Measurements from ENCODE around the gene UBA3. TPM values are rescaled to one million over a fixed set of nuclear protein-coding genes. Genes with fewer than 3 reads are reported as not detected.
A peak's percentile ranks its signal among the peaks of the same experiment; 100 is the strongest.

The UBA3 gene
- total RNA-seq, 4 donors from 2014 or later: 30.6 to 86.0 (median 47.2) TPM

DNA sequence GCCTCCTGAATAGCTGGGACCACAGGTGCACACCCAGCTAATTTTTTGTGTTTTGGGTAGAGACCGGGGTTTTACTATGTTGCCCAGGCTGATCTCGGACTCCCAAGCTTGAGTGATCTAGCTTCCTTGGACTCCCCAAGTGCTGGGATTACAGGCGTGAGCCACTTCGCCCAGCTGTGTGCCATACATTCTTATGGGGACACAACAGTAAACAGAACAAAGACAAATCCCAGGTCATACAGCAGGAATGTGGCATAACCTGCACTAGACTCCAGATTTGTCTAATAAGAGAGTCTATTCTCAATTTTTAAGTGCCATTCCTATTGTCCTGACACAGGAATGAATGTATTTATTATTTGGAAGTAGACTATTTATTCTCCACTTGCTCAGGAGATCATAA, 22.2 kb upstream of the UBA3 start:
- H3K4me3 ChIP-seq: no peak overlapping the region
- H3K4me1 ChIP-seq: peaks cover 0 to 32% (median 0%) of the 10 kb centered on the region in 4 donors
- WGBS, 2 donors (ENCODE audit: low coverage in 1 of 2): 87% methylated on average over 4 of the region's 4 CpGs; no CpG with 5 or more reads in 1 of the 2 donors
- peaks cover 0 to 41% (median 8%) of the 10 kb centered on the region in 4 donors for H3K36me3 ChIP-seq
- no peaks in the 10 kb centered on the region for H3K27me3 ChIP-seq
- in situ Hi-C loops (cut with MboI; ENCODE audit: low pct_ligation_motif_present in 1 of 4, low pct_unique_long_range_greater_than_20kb in 1 of 4, low sequenced_read_pairs in 3 of 4): no loop called here
- H3K27ac ChIP-seq: no peak overlapping the region
- no peaks in the 10 kb centered on the region for H3K9me3 ChIP-seq
- intact Hi-C loops (cut with DNase I; ENCODE audit: low total_unique reads): no loop called here
- TF ChIP-seq EP300 (IDR thresholded peaks at IDR 0.05; ENCODE audit: low read depth): no peak
- no peak for TF ChIP-seq POLR2A (IDR thresholded peaks at IDR 0.05)
- TF ChIP-seq, protein P1, sequence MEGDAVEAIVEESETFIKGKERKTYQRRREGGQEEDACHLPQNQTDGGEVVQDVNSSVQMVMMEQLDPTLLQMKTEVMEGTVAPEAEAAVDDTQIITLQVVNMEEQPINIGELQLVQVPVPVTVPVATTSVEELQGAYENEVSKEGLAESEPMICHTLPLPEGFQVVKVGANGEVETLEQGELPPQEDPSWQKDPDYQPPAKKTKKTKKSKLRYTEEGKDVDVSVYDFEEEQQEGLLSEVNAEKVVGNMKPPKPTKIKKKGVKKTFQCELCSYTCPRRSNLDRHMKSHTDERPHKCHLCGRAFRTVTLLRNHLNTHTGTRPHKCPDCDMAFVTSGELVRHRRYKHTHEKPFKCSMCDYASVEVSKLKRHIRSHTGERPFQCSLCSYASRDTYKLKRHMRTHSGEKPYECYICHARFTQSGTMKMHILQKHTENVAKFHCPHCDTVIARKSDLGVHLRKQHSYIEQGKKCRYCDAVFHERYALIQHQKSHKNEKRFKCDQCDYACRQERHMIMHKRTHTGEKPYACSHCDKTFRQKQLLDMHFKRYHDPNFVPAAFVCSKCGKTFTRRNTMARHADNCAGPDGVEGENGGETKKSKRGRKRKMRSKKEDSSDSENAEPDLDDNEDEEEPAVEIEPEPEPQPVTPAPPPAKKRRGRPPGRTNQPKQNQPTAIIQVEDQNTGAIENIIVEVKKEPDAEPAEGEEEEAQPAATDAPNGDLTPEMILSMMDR (IDR thresholded peaks at IDR 0.05): no peak
- TF ChIP-seq POLR2AphosphoS5 (IDR thresholded peaks at IDR 0.05): no peak
- no peak for DNase-seq

DNA sequence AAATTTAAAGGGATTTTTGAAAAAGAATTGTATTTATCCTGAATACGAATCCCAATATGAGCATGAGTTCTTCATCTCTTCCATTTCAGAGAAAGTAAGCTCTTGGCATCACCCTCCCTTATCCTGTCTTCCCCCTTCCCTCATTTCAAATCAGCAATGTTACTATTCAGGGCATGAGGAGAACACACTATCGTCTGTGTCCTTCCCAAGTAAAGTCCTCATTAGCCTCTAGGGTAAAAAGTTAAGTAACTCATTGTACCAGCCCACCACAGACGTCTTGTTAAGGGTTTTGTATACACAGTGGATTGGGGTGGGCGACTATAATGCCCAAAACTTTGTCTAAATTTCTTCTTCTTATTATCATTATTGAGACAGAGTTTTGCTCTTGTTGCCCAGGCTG, 19.4 kb upstream of the UBA3 start:
- Histone ChIP-seq H3K9me3 (no peaks in the 10 kb centered on the region), H3K36me3 (peaks cover 0 to 31% (median 5%) of the 10 kb centered on the region in 4 donors), H3K4me1 (peaks cover 0 to 46% (median 6%) of the 10 kb centered on the region in 4 donors), H3K27ac (no peak overlapping the region), H3K27me3 (no peaks in the 10 kb centered on the region), H3K4me3 (no peak overlapping the region)
- in situ Hi-C loops (cut with MboI; ENCODE audit: low pct_ligation_motif_present in 1 of 4, low pct_unique_long_range_greater_than_20kb in 1 of 4, low sequenced_read_pairs in 3 of 4) (no loop called here), intact Hi-C loops (cut with DNase I; ENCODE audit: low total_unique reads) (no loop called here)
- DNase-seq: no peak
- WGBS, 2 donors (ENCODE audit: low coverage in 1 of 2): 91 to 92% methylated on average over 4 of the region's 4 CpGs
- TF ChIP-seq POLR2AphosphoS5 (IDR thresholded peaks at IDR 0.05) (no peak), POLR2A (IDR thresholded peaks at IDR 0.05) (no peak), EP300 (IDR thresholded peaks at IDR 0.05; ENCODE audit: low read depth) (no peak)
- TF ChIP-seq, protein P1 (IDR thresholded peaks at IDR 0.05): no peak

DNA sequence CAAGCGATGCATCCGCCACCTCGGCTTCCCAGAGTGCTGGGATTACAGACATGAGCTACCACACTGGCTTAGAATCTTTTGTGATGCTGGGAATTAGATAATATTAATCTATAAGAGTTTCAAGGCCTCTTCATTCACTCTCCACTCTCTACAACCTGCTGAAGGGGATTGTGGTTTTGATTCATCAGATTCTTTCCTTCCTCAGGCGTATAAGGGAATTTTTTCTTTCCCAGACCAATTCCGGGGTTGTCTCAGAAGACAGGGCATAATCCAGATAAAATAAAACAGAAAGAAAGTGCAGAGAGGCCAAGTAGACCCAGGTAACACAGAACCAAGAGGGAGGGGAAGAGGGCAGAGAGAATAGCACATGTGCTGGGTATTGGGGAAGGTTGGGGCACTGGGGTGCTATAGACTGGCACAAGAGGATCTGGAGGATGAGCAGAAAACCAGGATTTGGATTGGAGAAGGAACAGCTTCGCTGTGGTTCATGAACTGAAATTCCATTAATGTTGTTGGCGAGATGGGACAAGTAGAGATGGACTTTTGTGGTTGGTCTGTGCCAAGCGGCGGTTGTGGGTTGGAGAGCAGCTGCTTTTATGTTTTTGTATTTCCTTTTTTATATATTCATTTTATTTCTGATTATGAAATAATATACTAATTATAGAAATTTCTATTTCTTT, 17.4 kb upstream of the UBA3 start:
- no peak overlapping the region for H3K4me3 ChIP-seq
- no peak overlapping the region for H3K27ac ChIP-seq
- DNase-seq: no peak
- in situ Hi-C loops (cut with MboI; ENCODE audit: low pct_ligation_motif_present in 1 of 4, low pct_unique_long_range_greater_than_20kb in 1 of 4, low sequenced_read_pairs in 3 of 4) (no loop called here), intact Hi-C loops (cut with DNase I; ENCODE audit: low total_unique reads) (no loop called here)
- peaks cover 0 to 13% (median 4%) of the 10 kb centered on the region in 4 donors for H3K36me3 ChIP-seq
- H3K27me3 ChIP-seq: no peaks in the 10 kb centered on the region
- TF ChIP-seq POLR2A (IDR thresholded peaks at IDR 0.05) (no peak), POLR2AphosphoS5 (IDR thresholded peaks at IDR 0.05) (no peak), EP300 (IDR thresholded peaks at IDR 0.05; ENCODE audit: low read depth) (no peak)
- TF ChIP-seq, protein P1 (IDR thresholded peaks at IDR 0.05): no peak
- 90 to 98% methylated on average over 9 of the region's 9 CpGs for WGBS, 2 donors (ENCODE audit: low coverage in 1 of 2)
- H3K9me3 ChIP-seq: no peaks in the 10 kb centered on the region
- H3K4me1 ChIP-seq: peaks cover 15 to 67% (median 25%) of the 10 kb centered on the region in 4 donors

DNA sequence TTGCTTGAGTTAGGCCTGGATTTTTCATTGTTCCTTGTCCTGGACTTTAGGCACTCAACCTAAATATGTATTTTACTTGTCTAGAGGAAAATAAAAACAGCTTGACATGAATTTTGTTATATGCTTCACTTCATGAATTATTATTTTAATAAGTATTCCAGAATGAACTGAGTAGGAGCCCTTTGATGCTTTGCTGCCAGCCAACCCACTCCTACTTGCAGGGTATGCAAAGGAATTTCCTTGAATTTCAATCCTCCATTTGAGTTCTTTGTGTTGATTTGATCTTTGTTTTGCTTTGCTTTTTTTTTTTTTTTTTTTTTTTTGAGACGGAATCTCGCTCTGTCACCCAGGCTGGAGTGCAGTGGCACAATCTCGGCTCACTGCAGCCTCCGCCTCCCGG, 16.1 kb upstream of the UBA3 start:
- Histone ChIP-seq H3K27me3 (no peaks in the 10 kb centered on the region), H3K4me1 (peaks cover 24 to 79% (median 36%) of the 10 kb centered on the region in 4 donors), H3K9me3 (no peaks in the 10 kb centered on the region), H3K27ac (peak overlapping the region; percentile 30 to 95 (median 80)), H3K4me3 (no peak overlapping the region), H3K36me3 (peaks cover 0 to 4% (median 0%) of the 10 kb centered on the region in 4 donors)
- intact Hi-C loops (cut with DNase I; ENCODE audit: low total_unique reads): no loop called here
- no peak for TF ChIP-seq POLR2A (IDR thresholded peaks at IDR 0.05)
- TF ChIP-seq EP300 (IDR thresholded peaks at IDR 0.05; ENCODE audit: low read depth): no peak
- no peak for TF ChIP-seq POLR2AphosphoS5 (IDR thresholded peaks at IDR 0.05)
- TF ChIP-seq, protein P1 (IDR thresholded peaks at IDR 0.05): no peak
- in situ Hi-C loops (cut with MboI; ENCODE audit: low pct_ligation_motif_present in 1 of 4, low pct_unique_long_range_greater_than_20kb in 1 of 4, low sequenced_read_pairs in 3 of 4): no loop called here
- no peak for DNase-seq
- WGBS, 2 donors (ENCODE audit: low coverage in 1 of 2): 80 to 82% methylated on average over 1 to 5 of the region's 5 CpGs

All from transverse colon (tissue), 4 donors.